ENCODE results near the gene GPC1.

GRCh38 chr2:240439698-240440151 is 4.3 kb downstream of the GPC1 start:
- no peak for TF ChIP-seq CTCF (IDR thresholded peaks at IDR 0.05; ENCODE audit: poor library complexity)
- TF ChIP-seq EZH2 (IDR thresholded peaks at IDR 0.05; ENCODE audit: borderline replicate concordance) = no peak
- TF ChIP-seq EZH2phosphoT487 (IDR thresholded peaks at IDR 0.05; ENCODE audit: low read depth, severe bottlenecking, unreplicated experiment) = no peak
